BLaER1 treated with 17β-estradiol and CSF1 and Interleukin-3, amounts not matched to agents 10 nM and 100 nM (cell line): ENCODE measurements around the gene PPP2R2B.

ENCODE experiments used
- H3K27ac ChIP-seq, 11 experiments: shearing (Covaris generic); formaldehyde crosslinking; 2 replicates each; pipeline ENCODE4 v1.8.1; 2022
- H3K27me3 ChIP-seq, 11 experiments: shearing (Covaris generic); formaldehyde crosslinking; 2 replicates each; pipeline ENCODE4 v1.8.1; 2022
- H3K36me3 ChIP-seq, 11 experiments: shearing (Covaris generic); formaldehyde crosslinking; 2 replicates each; pipeline ENCODE4 v1.8.1; 2022
- H3K4me1 ChIP-seq, 10 experiments: shearing (Covaris generic); formaldehyde crosslinking; 2 replicates each; pipeline ENCODE4 v1.8.1; 2022
- H3K4me2 ChIP-seq, 11 experiments: shearing (Covaris generic); formaldehyde crosslinking; 2 replicates each; pipeline ENCODE4 v1.8.1; 2022
- H3K4me3 ChIP-seq, 10 experiments: shearing (Covaris generic); formaldehyde crosslinking; 2 replicates each; pipeline ENCODE4 v1.8.1; 2022
- H3K9ac ChIP-seq, 11 experiments: shearing (Covaris generic); formaldehyde crosslinking; 2 replicates each; pipeline ENCODE4 v1.8.1; 2022
- H3K9me3 ChIP-seq, 11 experiments: shearing (Covaris generic); formaldehyde crosslinking; replicated peaks in 1 of 11; 2 replicates each; pipeline ENCODE4 v1.8.1; 2022
- H4K20me1 ChIP-seq, 11 experiments: shearing (Covaris generic); formaldehyde crosslinking; 2 replicates each; pipeline ENCODE4 v1.8.1; 2022
- Cebpa-rat ChIP-seq, 11 experiments: shearing (Covaris generic); IDR thresholded peaks; 2 replicates each; pipeline ENCODE4 v1.8.1; 2022

The PPP2R2B gene

DNA sequence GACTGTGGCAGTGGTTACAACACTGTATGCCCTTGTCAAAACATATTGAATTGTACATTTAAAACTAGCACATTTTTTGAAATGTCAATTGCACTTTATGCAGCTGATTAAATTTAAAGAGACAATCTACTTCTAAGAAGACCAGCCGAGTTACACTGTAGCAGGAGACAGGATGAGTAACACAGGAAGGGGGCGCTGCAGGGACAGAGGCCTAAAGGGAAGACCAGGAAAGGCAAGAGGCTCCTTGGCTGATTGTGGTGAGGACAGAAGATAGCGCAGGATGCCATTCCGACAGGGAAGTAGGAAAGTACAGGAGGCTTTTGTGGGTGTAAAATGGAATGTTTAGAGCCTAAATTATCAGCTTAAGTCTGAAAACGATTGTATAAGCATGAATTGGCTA is 28.2 kb upstream of the PPP2R2B start:
- Histone ChIP-seq H3K4me2 (no peak overlapping the region), H3K9me3 (no peaks in the 10 kb centered on the region), H3K27ac (no peak overlapping the region), H3K9ac (no peak overlapping the region), H3K27me3 (no peaks in the 10 kb centered on the region), H3K4me3 (no peak overlapping the region), H3K36me3 (no peaks in the 10 kb centered on the region), H4K20me1 (no peaks in the 10 kb centered on the region), H3K4me1 (peaks cover 0 to 7% (median 0%) of the 10 kb centered on the region in 10 experiments; a peak in 1 of 20 replicates)
- no peak for TF ChIP-seq Cebpa-rat (IDR thresholded peaks at IDR 0.05)

DNA sequence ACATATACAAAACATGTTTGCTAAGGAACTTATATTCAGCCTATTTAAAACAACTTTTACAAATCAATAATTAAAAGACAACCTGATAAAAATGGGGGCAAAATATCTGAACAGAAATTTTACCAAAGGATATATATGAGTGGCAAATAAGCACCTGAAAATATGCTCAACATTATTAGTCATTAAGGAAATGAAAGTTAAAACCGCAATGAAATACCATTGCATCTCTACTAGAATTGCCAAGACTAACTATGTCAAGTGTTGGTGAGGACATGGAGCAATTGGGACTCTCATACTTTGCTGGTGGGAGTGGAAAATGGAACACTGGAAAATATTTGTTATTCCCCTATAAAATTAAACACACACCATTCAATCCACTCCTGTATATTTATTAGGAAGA is 26.3 kb upstream of the PPP2R2B start:
- H4K20me1 ChIP-seq: no peaks in the 10 kb centered on the region
- no peak for TF ChIP-seq Cebpa-rat (IDR thresholded peaks at IDR 0.05)

DNA sequence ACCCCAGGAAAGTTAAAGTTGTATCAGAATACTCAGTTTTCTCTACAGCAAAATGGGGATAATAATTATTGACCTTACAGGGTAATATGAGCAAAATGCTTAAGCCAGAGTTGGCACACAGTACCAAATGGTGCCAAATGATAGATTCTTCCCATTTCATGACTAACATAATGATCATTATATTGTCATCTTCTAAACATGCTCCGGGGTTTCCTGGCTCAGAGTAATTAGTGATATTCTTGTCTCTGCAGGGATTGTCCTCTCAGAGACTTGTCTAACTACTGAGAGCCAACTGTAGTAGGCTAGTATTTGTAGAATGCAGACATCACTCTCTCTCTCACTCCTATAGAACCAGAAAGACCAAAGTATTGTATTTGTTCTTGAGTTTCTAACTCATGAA is 25.2 kb upstream of the PPP2R2B start:
- no peaks in the 10 kb centered on the region for H3K27me3 ChIP-seq
- H3K36me3 ChIP-seq: no peaks in the 10 kb centered on the region
- no peak overlapping the region for H3K4me2 ChIP-seq
- H4K20me1 ChIP-seq: no peaks in the 10 kb centered on the region
- no peak overlapping the region for H3K27ac ChIP-seq
- H3K4me3 ChIP-seq: no peak overlapping the region
- H3K4me1 ChIP-seq: peaks cover 0 to 9% (median 0%) of the 10 kb centered on the region in 10 experiments; a peak in 1 of 20 replicates
- H3K9ac ChIP-seq: no peak overlapping the region
- H3K9me3 ChIP-seq: no peaks in the 10 kb centered on the region
- TF ChIP-seq Cebpa-rat (IDR thresholded peaks at IDR 0.05): no peak

More for the DNA sequence above, 26.3 kb upstream of the PPP2R2B start:
- Histone ChIP-seq H3K4me3 (no peak overlapping the region), H3K9me3 (no peaks in the 10 kb centered on the region), H3K36me3 (no peaks in the 10 kb centered on the region), H3K4me2 (no peak overlapping the region), H3K9ac (no peak overlapping the region), H3K27me3 (no peaks in the 10 kb centered on the region), H3K27ac (no peak overlapping the region), H3K4me1 (peaks cover 0 to 9% (median 0%) of the 10 kb centered on the region in 10 experiments; a peak in 1 of 20 replicates)

DNA sequence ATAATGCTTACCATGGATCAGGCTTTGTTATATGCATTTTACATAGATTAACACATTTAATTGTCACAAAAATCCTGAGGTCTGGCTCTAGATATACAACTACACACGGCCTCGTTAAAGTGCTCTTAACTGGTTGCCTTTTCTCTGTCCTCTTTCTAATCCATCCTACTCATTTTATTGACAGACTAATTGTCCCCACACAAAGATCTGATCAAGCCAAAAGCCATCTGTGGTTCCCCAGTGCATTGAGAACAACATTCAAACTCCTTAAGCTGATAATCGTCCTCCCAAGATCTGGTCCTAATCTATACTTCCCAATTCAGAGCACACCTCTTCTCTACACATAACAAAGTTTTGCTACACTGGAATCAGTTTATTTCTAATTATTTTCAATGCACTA is 23.9 kb upstream of the PPP2R2B start:
- H3K27me3 ChIP-seq: no peaks in the 10 kb centered on the region
- TF ChIP-seq Cebpa-rat (IDR thresholded peaks at IDR 0.05): no peak
- H3K4me2 ChIP-seq: no peak overlapping the region
- H3K36me3 ChIP-seq: no peaks in the 10 kb centered on the region
- H3K9ac ChIP-seq: no peak overlapping the region
- no peaks in the 10 kb centered on the region for H4K20me1 ChIP-seq
- no peak overlapping the region for H3K4me3 ChIP-seq
- peaks cover 0 to 8% (median 5%) of the 10 kb centered on the region in 11 experiments; a peak in 8 of 22 replicates for H3K9me3 ChIP-seq
- H3K27ac ChIP-seq: no peak overlapping the region
- peaks cover 0 to 9% (median 0%) of the 10 kb centered on the region in 10 experiments; a peak in 1 of 20 replicates for H3K4me1 ChIP-seq

DNA sequence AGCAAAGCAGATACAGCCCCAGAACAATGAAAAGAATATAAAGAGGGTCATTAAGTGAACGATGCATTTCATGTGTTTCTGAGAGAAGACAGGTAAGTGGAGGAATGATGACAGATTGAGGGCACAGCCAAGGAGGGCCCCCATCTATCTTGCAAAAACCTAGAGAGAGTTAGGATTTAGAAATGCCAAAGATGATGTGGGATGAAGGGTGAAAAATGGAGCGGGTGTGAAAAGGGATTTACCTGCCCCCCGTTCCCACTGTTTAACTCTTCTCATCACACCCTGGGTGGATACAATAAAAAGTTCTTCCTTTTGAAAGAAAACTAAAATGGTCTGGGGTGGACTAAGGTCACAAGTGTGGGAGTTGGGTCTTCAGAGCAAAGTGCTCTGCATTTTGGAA is 18.5 kb upstream of the PPP2R2B start:
- Histone ChIP-seq H3K27ac (no peak overlapping the region), H3K4me3 (no peak overlapping the region)

DNA sequence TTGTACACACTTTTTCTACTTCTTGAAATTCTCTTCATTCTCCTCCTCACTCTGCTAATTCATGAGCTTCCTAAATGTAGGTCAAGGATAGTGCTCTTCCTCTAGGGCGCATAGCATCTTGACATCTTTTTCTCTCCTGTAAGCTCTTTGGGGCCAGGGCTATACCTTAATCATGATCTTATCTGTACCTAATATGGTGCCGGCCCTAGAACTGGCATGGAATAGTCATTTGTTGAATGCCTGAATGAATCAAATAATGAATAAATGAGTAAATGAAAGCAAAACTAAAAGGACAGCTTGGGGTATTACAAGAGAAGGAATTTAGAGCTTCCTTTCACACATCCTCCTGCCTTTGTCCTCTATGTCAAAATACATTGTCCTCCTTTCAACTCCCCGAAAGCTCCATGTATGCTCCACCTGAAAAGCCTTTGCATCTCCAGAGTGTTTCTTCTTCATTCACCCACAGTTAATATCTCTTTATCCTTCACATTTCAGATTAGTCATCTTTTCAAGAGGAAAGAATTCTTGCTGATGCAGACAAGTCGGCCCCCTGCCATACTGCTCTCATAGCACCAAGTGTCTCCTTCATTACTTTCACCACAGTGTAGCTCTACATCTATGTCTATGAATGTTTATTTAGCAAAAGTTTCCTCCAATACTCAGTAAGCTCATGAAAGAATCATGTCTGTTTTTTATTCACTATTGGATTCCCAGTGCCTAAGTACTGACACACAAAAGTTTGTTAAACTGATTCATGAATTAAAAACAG is 16.4 kb upstream of the PPP2R2B start:
- H3K4me3 ChIP-seq: no peak overlapping the region
- H3K27ac ChIP-seq: no peak overlapping the region
- no peak overlapping the region for H3K9ac ChIP-seq
- TF ChIP-seq Cebpa-rat (IDR thresholded peaks at IDR 0.05): no peak
- peaks cover 0 to 14% (median 2%) of the 10 kb centered on the region in 10 experiments; a peak in 9 of 20 replicates for H3K4me1 ChIP-seq
- peaks cover 0 to 9% (median 5%) of the 10 kb centered on the region in 11 experiments; a peak in 8 of 22 replicates for H3K9me3 ChIP-seq
- no peaks in the 10 kb centered on the region for H3K27me3 ChIP-seq
- H3K4me2 ChIP-seq: no peak overlapping the region
- no peaks in the 10 kb centered on the region for H4K20me1 ChIP-seq
- H3K36me3 ChIP-seq: no peaks in the 10 kb centered on the region

More for the DNA sequence above, 18.5 kb upstream of the PPP2R2B start:
- no peaks in the 10 kb centered on the region for H3K27me3 ChIP-seq
- TF ChIP-seq Cebpa-rat (IDR thresholded peaks at IDR 0.05): no peak
- peaks cover 0 to 4% (median 0%) of the 10 kb centered on the region in 10 experiments; a peak in 1 of 20 replicates for H3K4me1 ChIP-seq
- no peak overlapping the region for H3K9ac ChIP-seq
- H3K4me2 ChIP-seq: no peak overlapping the region
- peaks cover 0 to 9% (median 5%) of the 10 kb centered on the region in 11 experiments; a peak in 8 of 22 replicates for H3K9me3 ChIP-seq
- no peaks in the 10 kb centered on the region for H3K36me3 ChIP-seq
- H4K20me1 ChIP-seq: no peaks in the 10 kb centered on the region

DNA sequence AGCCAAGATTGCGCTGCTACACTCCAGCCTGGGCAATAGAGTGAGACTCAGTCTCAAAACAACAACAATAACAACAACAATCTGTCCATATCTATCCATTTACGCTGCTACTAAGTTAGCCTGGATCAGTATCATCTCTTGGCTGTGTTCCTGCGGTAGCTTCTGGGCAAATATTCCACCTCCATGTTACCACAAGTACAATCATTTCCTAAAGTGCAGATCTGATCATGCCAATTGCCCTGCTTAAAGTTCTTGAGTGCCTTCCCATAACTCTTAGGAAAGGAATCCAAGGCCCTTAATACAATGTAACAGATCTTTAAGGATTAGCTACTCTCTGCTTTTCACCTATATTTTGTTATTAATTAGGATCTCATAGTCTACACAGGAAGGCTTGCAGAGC is 15.4 kb upstream of the PPP2R2B start:
- Histone ChIP-seq H3K4me1 (peaks cover 0 to 18% (median 2%) of the 10 kb centered on the region in 10 experiments; a peak in 9 of 20 replicates), H3K36me3 (no peaks in the 10 kb centered on the region), H3K27me3 (no peaks in the 10 kb centered on the region), H3K27ac (no peak overlapping the region), H4K20me1 (no peaks in the 10 kb centered on the region), H3K4me2 (no peak overlapping the region), H3K9ac (no peak overlapping the region), H3K4me3 (no peak overlapping the region), H3K9me3 (peaks cover 0 to 9% (median 5%) of the 10 kb centered on the region in 11 experiments; a peak in 8 of 22 replicates)
- no peak for TF ChIP-seq Cebpa-rat (IDR thresholded peaks at IDR 0.05)

DNA sequence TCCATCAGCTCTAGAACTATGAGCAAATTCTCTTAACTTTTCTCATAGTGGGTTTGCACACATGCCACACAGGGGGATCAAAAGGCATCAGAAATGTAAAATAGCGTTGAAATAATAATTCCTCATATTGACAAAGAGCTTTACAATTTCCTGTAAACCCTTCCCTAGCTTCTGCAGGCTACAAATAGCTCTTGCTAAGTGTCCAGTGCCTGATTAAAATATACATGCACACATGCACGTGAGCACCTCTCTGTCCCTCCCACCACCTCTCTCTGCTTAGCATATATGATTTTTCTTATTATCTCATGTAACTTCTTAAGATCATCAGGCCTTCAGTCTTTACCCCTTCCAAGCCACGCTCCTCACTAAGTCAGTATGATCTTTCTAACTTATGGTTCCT is 13.7 kb upstream of the PPP2R2B start:
- TF ChIP-seq Cebpa-rat (IDR thresholded peaks at IDR 0.05): no peak
- H3K4me3 ChIP-seq: no peak overlapping the region
- H3K9me3 ChIP-seq: no peaks in the 10 kb centered on the region
- no peaks in the 10 kb centered on the region for H3K27me3 ChIP-seq
- no peaks in the 10 kb centered on the region for H3K36me3 ChIP-seq
- no peaks in the 10 kb centered on the region for H4K20me1 ChIP-seq
- H3K4me1 ChIP-seq: peaks cover 0 to 18% (median 2%) of the 10 kb centered on the region in 10 experiments; a peak in 9 of 20 replicates
- no peak overlapping the region for H3K27ac ChIP-seq
- no peak overlapping the region for H3K9ac ChIP-seq
- H3K4me2 ChIP-seq: no peak overlapping the region

DNA sequence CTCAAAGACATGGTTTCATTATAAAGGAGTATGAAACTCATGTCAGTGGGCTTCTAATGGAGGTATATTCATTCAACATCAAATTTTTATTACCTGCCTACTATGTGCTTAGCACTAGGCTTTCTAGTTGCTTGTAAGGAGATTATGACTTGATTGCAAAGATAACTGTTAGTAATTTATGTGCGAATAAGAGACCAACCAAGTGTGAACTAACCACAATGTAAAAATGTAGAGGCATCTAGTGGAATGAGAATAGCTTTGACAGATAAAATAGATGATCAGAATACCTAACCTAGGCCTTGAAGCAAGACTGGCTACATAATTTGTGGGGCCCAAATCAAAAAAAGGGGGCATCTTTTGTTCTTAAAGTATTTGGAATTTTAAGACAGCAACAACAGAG is 13.0 kb upstream of the PPP2R2B start:
- Histone ChIP-seq H3K4me3 (no peak overlapping the region), H3K4me1 (peaks cover 0 to 18% (median 2%) of the 10 kb centered on the region in 10 experiments; a peak in 9 of 20 replicates), H4K20me1 (no peaks in the 10 kb centered on the region), H3K27ac (no peak overlapping the region), H3K9ac (no peak overlapping the region), H3K4me2 (no peak overlapping the region), H3K36me3 (no peaks in the 10 kb centered on the region), H3K27me3 (no peaks in the 10 kb centered on the region), H3K9me3 (no peaks in the 10 kb centered on the region)
- no peak for TF ChIP-seq Cebpa-rat (IDR thresholded peaks at IDR 0.05)
